RWPE1 (cell line): ENCODE measurements around the gene RGS3.

ENCODE experiments used
- CTCF ChIA-PET: fragments of 350-600 bp; sonication (Branson Sonifier 250); formaldehyde crosslinking; extraction: SDS; loops from one replicate; lab custom pipeline; 2021; lab: Yijun Ruan, JAX
- POLR2A ChIA-PET: fragments of 400-600 bp; formaldehyde crosslinking; extraction: SDS; loops from one replicate; lab custom pipeline; 2020; ENCODE audit warnings: antibody characterized with exemption; ENCODE audit not compliant: low non-redundant PET; lab: Yijun Ruan, JAX
- DNase-seq: peaks from one replicate; pipeline ENCODE4 v3.0.0; 2012; ENCODE audit warnings: low spot score
- H3K27ac ChIP-seq: fragments of 450-650 bp; 2 replicates; pipeline ENCODE4 v1.5.1; 2017
- TF ChIP-seq, protein P1 (sequence below): fragments of 450-650 bp; conservative IDR thresholded peaks from 2 replicates; pipeline ENCODE4 v1.5.1; 2017; ENCODE audit warnings: low read depth, mild to moderate bottlenecking

RGS3 gene

DNA sequence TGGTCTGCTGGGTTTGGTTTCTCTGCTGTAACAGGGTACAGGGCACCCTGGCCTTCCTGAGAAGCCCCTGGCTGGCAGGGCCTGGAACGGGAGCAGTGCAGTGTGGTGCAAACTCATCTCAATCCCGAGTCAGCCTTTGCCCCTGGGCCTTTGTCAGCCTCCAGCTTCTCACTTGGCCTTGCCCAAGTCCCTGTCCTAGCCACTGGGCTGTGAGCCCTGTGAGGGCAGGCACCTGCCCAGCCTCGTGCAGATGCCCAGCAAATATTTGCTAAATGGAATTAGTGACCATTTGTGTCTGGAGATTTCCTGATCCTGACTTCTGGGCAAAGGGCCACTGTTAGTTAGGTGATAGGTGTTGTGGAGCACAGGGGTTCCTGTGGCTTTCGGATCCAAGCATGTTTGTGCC is 13.0 kb downstream of the RGS3 start:
- no peak for DNase-seq
- CTCF ChIA-PET: interaction anchor here (0.6 kb wide), 2 partner anchors 48 to 133 kb away, joined by 3 read pairs; no protein-coding TSS in a partner anchor
- TF ChIP-seq, protein P1, sequence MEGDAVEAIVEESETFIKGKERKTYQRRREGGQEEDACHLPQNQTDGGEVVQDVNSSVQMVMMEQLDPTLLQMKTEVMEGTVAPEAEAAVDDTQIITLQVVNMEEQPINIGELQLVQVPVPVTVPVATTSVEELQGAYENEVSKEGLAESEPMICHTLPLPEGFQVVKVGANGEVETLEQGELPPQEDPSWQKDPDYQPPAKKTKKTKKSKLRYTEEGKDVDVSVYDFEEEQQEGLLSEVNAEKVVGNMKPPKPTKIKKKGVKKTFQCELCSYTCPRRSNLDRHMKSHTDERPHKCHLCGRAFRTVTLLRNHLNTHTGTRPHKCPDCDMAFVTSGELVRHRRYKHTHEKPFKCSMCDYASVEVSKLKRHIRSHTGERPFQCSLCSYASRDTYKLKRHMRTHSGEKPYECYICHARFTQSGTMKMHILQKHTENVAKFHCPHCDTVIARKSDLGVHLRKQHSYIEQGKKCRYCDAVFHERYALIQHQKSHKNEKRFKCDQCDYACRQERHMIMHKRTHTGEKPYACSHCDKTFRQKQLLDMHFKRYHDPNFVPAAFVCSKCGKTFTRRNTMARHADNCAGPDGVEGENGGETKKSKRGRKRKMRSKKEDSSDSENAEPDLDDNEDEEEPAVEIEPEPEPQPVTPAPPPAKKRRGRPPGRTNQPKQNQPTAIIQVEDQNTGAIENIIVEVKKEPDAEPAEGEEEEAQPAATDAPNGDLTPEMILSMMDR: no peak
- POLR2A ChIA-PET: no interaction called here
- no peak overlapping the region for H3K27ac ChIP-seq

DNA sequence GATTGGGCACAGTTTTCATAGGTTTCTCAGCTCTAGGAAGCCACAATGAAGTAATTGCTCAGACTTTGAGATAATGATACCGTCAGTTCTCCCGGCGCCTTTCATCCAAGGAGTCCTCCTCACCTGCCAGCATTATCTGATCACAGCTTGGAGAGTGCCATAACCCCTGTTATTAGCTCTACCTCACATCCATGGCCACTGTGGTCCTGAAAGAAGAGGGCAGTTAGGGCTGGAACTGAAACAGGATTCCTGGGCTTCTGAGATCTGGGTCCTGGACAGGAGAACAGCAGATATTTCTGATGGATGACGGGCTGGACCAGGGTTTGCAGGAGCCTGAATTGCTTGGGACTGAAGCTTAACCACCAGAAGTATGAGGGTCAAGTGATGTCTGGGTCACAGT is 13.5 kb downstream of the RGS3 start:
- TF ChIP-seq, protein P1: no peak
- DNase-seq: no peak
- POLR2A ChIA-PET: no interaction called here
- CTCF ChIA-PET: interaction anchor here (0.6 kb wide), 1 partner anchor 47 kb away, joined by 3 read pairs; no protein-coding TSS in a partner anchor
- no peak overlapping the region for H3K27ac ChIP-seq

DNA sequence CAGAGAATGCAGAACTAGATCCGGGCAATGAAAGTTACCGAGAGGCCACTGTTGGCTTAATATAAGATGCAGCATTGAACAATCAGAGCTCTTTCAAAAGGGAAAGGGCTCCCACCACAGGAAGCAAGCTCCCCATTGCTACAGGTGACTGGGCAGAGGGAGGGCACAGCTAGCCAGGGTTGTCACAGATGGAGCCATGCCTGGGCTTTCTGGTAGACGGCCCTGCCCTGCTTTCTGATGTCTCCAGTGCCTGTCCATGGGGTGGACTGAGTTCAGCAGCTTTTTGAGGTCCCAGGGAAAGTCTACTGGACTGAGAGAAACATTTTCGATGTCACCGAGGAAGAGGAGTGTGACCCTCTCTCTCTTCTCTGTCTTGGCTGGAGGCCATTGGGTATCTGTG is 14.1 kb downstream of the RGS3 start:
- DNase-seq: no peak
- no peak overlapping the region for H3K27ac ChIP-seq
- TF ChIP-seq, protein P1: no peak
- ChIA-PET CTCF (no interaction called here), POLR2A (no interaction called here)

DNA sequence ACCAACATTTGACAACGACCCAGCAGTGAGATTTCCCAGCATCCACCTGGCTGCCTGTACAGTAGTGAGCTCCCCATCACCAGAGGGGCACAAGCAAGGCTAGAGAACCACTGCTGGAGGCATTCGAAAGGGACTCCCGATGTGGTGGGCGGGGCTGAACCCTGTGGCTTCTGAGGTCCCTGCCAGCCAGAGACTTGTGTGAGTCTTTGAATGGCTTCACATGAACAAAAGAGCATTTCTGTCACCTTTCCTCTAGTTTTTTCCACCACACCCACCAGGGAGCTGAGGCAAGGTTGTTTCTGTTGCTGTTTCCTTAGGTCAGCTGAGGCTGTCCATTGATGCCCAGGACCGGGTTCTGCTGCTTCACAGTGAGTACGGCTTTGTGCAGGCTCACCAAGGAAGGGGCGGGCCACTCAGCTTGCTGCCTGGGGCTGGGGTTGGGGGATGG is 15.7 kb downstream of the RGS3 start:
- CTCF ChIA-PET: no interaction called here
- DNase-seq: no peak
- TF ChIP-seq, protein P1: no peak
- POLR2A ChIA-PET: no interaction called here
- H3K27ac ChIP-seq: no peak overlapping the region

DNA sequence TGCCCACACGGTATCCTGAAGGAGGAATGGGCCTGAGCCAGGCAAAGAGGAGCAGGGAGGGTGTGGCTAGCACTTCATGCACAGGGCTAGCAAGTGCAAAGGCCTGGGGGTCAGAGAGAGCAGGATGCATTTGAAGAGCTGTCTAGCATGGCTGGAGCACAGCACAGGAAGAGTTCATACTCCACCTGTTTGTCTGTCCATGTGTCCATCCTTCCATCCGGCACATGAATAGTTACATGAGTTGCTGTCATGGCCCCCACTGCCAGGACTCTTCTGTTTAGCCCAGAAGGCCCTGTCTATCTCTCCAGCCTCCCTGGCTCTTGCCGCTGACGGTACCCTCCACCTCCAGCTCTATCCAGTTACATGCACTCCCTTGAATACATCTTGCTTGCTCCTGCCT is 17.1 kb downstream of the RGS3 start:
- ChIA-PET CTCF (no interaction called here), POLR2A (no interaction called here)
- TF ChIP-seq, protein P1: no peak
- H3K27ac ChIP-seq: no peak overlapping the region
- no peak for DNase-seq

DNA sequence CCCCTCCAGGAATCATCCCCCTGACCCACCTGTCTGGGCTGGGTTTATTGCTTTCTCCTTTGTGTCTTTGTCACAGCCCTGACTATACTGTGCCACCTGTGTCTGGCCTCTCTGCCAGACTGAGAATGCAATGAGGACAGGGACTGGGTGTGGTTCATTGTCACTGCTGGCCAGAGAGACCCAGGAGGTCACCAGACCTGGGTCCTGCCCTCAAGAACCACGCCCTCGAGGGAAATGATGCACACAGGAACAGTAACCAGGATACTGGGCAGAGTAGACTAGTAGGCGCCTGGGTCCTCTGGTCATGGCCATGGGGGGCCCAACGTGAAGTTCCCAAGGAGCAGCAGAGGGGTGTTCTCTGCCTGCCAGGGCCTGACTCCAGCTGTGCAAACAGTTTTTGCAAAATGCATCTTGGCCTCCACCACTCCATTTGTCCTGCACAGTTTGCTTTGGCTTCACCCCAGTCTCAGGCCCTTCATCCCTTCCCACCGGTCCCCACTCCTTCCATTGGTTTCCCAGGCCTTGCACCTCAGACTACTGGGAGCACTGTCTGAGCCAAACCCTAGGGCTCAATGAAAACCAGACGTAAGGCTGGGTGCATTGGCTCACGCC is 17.8 kb downstream of the RGS3 start:
- TF ChIP-seq, protein P1: no peak
- CTCF ChIA-PET: no interaction called here
- no peak overlapping the region for H3K27ac ChIP-seq
- POLR2A ChIA-PET: no interaction called here
- no peak for DNase-seq
